IPS-NIHi7 (cell line): ENCODE results near the gene LRRC42.

Experiments used
- DNase-seq: peaks from one replicate; pipeline ENCODE4 v3.0.0; 2012; ENCODE audit warnings: mixed read lengths; ENCODE audit errors: extremely low spot score

LRRC42 gene

GRCh38 chr1:53942127-53942957, 3.8 kb upstream of the LRRC42 start:
- DNase-seq: no peak

DNA sequence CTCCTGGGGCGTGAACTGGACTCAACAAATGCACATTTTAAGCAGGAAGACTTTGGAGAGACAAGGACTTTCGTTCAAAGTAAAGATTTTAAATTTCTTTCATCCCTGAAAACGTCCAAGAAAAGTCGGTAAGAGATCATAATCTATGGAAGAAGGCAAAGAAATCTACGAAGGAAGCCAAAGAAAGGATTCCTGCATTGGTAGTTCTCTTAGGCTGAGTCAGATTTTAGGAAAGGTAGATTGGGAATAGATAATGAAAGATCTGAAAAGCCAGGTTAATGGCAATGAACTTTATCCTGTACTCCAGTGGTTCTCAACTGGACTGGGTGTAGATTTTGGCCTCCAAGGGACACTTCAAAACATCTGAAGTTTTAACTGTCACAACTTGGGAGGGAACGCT, 3.1 kb upstream of the LRRC42 start:
- no peak for DNase-seq

DNA sequence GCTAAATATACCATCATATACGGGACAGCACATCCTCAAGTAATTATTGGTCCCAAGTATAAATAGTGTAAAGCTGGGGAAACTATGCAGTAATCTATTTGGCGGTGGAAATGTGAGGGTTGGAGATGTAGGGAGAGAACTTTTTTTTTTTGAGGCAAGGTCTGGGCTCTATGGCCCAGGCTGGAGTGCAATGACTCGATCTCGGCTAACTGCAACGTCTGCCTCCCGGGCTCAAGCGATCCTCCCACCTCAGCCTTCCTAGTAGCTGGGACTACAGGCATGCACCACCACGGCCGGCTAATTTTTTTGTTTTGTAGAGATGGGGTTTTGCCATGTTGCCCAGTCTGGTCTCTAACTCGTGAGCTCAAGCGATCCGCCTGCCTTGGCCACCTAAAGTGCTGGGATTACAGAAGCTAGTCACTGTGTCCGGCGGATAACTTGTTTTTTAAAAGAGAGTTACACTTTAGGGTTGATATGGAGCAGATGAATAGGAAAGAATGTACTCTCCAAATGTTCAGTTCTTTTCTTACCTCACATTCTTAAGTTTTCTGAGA, 2.6 kb upstream of the LRRC42 start:
- no peak for DNase-seq

DNA sequence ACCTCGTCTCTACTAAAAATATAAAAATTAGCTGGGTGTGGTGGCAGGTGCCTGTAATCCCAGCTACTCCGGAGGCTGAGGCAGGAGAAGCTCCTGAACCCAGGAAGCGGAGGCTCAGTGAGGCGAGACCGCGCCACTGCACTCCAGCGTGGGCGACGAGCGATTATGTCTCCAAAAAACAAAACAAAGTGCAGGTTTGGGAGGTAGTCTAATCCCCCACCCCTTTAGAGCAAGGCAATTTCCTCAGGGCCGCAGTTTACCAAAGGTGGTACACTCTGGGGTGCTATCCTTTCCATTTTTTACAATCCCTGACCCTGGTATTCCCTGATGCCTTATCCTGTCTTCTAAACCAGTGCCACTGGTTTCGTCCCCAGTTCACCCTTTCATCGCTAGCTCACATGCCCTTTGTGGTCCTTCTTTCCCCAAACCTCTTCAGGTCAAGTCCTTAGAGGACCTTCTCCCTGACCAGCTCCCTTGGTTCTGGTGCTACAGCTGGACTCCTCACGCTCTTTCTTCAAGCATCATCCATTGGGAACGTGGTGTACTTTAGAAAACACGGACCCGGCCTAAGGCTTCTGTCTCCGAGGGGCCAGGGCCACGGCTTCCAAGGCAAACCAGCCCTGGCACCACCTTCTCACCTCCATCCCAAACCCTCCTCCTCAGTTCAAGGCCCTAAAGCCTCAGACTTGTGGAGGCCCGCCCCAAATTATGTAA, 1.5 kb upstream of the LRRC42 start:
- DNase-seq: peak; percentile 31

- no peak for DNase-seq
Measured at GRCh38 chr1:53945183-53945432, 1.0 kb upstream of the LRRC42 start.

- peak; percentile 94 for DNase-seq
Measured at GRCh38 chr1:53945433-53946251, 508 bp upstream of the LRRC42 start, which contains the start of gene IFT25. TSS of gene IFT25 (minus strand) at chr1:53945699. CDS start at chr1:53940082, 5,617 bp downstream.

DNA sequence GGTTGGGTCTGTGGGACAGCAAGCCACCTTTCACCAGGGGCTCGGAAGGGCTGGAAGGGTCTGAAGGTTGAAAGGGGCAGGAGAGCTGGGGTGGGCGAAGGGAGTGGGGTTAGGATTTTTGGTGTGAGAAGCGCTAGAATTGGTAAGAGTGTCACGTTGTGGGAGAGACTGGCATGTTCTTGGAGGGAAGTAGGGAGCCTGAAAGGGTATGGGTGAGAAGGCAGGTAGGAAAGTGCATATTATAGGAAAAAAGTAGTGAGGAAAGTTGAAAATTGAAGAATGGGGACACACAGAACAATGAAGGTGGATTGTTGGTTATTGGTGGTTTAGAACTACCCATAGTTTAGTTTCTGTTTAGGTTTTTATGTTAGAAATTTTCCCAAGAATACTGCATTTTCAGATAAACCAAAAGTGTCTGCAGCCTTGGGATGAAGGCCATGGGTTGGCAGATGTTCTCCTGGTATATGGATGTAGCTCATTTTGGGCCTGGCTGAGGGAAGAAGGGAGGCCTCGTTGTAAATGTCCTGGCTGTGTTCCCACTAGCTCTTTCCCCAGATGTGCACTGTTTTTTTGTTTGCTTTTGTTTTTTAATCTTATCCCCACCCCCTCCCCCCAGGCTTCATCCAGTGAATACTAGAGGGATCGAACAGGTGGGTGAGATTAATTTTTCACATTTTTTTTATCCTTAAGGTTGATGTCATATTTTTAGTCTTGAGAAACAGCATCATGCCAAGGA, 1.2 kb downstream of the LRRC42 start:
- DNase-seq: no peak

- DNase-seq: no peak
Measured at GRCh38 chr1:53948291-53948690, 2.1 kb downstream of the LRRC42 start.

DNA sequence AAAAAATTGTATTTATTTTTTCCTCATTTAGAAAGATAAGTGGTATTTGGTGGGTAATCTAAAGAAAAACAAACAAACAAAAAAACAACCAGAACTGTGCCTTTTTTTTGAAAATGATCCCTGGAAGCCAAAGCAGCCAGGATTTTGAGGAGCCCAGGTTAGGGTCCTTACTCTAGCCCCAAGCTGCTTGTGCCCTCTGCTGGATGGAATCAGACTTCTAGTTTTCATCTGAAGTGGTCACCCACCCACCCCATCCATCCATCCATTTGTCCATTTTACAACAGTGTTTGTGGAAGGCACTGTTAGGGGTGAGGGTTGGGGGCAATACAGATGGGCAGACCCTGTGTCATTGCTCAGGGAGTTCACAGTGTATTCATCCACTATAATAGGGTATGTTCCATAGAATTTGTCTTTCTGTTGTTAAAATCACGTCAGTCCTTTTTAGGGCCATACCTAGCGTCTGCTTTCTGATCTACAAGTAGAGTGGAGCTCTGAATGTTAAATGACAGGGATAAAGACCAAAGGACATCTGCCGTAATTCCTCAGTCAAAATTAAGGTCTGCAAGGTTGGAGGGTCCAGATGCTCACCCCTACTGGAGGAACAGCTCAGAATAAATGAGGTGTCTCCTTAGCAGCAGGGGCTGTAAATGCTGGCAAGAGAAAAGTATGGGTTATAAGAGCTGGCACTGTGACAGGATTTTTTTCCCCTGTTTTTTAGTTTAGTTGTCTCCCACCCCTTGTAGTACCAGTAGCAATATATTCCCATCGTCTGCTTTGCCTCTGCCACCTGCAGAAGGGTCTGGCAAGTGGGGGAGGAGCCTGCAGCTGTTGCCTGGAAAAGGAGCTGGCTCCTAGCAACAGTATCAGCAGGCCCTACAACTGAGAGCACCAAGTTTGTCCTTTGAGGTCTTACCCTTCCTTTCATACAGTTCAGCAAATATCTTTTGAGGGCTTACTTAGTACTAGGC, 3.2 kb downstream of the LRRC42 start:
- DNase-seq: peak; percentile 68

- DNase-seq: no peak
Measured at GRCh38 chr1:53951697-53952096, 5.5 kb downstream of the LRRC42 start.

GRCh38 chr1:53954128-53954527, 8.0 kb downstream of the LRRC42 start:
- no peak for DNase-seq

DNA sequence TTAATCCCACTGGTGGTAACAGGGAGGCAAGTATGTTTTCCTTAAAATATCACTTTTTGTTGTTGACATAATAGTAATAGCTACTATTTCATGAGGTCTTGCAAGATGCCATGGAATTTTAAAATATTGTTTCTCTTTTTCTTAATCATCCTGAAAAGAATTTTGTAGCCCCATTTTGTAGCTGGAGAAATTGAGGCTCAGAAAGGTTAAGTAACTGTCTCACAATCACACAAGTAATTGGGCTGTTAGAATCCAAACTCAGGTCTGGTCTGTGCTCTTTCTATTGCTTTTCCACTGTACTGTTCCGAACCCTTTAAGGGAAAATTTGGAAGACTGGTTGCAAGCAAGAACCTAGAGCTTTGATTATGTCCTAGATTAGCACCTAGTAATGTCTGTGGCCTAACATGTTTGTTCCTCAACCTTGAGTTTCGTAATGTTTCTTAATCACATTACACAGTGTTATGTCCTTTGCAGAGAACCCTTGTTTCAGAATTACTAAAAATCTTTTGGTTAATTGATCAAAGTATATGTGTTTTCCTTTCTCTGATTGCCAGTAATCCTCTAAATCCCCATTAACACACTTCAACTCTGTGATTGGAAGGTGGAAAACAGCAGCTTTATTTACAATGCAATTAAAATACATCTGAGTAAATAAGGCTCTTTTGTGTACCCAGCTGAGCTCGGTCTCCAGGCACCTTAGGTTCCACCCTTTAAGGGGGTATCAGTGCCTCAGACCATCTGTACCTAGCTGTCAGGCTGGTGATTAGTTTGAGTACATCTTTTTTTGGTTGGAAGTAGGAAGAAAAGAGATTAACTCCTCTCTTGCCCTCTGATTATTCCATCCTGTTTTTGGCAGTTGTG, 10.4 kb downstream of the LRRC42 start:
- DNase-seq: no peak

- peak; percentile 57 for DNase-seq
Measured at GRCh38 chr1:53957194-53957818, 11.2 kb downstream of the LRRC42 start.

- no peak for DNase-seq
Measured at GRCh38 chr1:53959664-53960250, 13.6 kb downstream of the LRRC42 start.

GRCh38 chr1:53962395-53962794, 16.2 kb downstream of the LRRC42 start:
- DNase-seq: no peak

DNA sequence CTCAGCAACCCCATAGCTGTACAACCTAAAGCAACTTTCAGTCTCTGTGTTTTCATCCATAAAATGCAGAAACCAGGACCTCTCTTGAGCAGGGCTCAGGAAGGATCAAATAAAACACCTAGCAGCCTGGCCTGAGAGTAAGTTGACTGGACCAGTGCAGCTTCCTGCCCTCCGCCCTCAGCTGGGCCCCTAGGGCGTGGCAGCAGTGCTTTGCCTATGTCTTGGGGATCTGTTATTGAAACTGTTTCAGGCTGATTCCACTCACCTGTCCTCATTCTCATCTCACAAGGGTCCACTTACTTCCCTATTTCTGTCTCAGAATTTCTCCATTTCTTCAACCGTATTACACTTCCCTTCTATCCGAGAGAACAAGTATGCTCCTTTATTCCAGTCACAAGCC, 17.3 kb downstream of the LRRC42 start:
- no peak for DNase-seq

GRCh38 chr1:53964109-53964508, 18.0 kb downstream of the LRRC42 start:
- no peak for DNase-seq

- no peak for DNase-seq
Measured at GRCh38 chr1:53966794-53967193, 20.6 kb downstream of the LRRC42 start.
